ENCODE results near the gene PODXL2. TPM values are rescaled to one million over a fixed set of nuclear protein-coding genes. Genes with fewer than 3 reads are reported as not detected.

The PODXL2 gene
- total and polyA plus RNA-seq, 2 of the 8 experiments (the other 6 are each of a cell fraction or from before 2014, with no cell fraction given), result 27.6 to 31.6 TPM

DNA sequence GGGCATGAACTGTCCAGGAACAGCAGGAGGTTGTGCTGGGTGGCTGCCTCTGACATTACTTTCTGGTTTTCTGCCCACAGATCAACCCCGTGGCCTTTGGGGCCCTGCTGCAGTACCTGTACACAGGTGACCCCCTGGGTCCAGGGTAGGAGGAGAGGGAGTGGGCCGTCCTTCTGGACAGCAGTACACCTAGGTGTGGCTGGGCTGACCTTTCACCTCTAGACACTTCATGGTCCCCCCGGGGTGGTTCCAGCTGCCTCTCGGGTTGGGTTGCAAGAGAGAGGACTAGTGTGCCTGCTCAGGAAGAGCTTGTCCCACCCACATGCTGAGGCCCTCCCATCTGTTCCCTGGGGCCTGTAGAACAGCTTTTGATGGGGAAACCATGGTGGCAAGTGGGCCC lies 47.5 kb downstream of the PODXL2 start:
- no peak overlapping the region for H2AFZ ChIP-seq (ENCODE audit: low read length)
- H2BK12ac ChIP-seq (ENCODE audit: low read depth, low read length), result no peak overlapping the region
- H3K23ac ChIP-seq (ENCODE audit: insufficient read length), result no peak overlapping the region
- H3K56ac ChIP-seq (replicated peaks; ENCODE audit: insufficient read length, low read depth, low read length), result no peak overlapping the region
- no peak overlapping the region for H4K5ac ChIP-seq (ENCODE audit: insufficient read length, low read depth, low read length)
- no peak overlapping the region for H3K4me3 ChIP-seq (ENCODE audit: extremely low read depth in 1 of 4, insufficient read depth in 2 of 4, low read depth in 3 of 4, low read length in 4 of 4)
- no peak overlapping the region for H4K91ac ChIP-seq (replicated peaks; ENCODE audit: insufficient read length, low read length)
- no peak overlapping the region for H3K18ac ChIP-seq (ENCODE audit: extremely low read depth, low read length)
- POLR2A ChIA-PET (ENCODE audit: partially characterized antibody), result interaction anchor here (1.4 kb wide), 1 partner anchor 78 kb away, joined by 5 read pairs; the partner anchor contains the start of gene MCM2
- H3K9ac ChIP-seq (replicated peaks in 1 of 4; ENCODE audit: extremely low read depth in 1 of 4, low read depth in 3 of 4, low read length in 3 of 4), result no peak overlapping the region
- DNase-seq (ENCODE audit: low read depth in 1 of 2, low spot score in 2 of 2), result peak in 1 of 2 experiments; percentile 38
- TF ChIP-seq CHD2 (IDR thresholded peaks at IDR 0.05; ENCODE audit: low read length) (no peak), ZNF274 (IDR thresholded peaks at IDR 0.05; ENCODE audit: borderline replicate concordance, extremely low read depth, low read length) (no peak), TAF7 (optimal IDR thresholded peaks at IDR 0.05; ENCODE audit: borderline replicate concordance, low read depth, low read length) (no peak), KDM1A (IDR thresholded peaks at IDR 0.05; ENCODE audit: borderline replicate concordance, low read length) (no peak), SIN3A (conservative IDR thresholded peaks at IDR 0.05 in 1 of 2, IDR thresholded peaks at IDR 0.05 in 1 of 2; ENCODE audit: low read depth in 1 of 2, low read length in 2 of 2) (no peak)
- no peak overlapping the region for H2BK20ac ChIP-seq (ENCODE audit: low read length)
- H3K4ac ChIP-seq (replicated peaks; ENCODE audit: insufficient read length, low read depth, low read length), result no peak overlapping the region
- H3K79me2 ChIP-seq (ENCODE audit: control insufficient read depth in 1 of 2, insufficient read depth in 2 of 2, low read length in 2 of 2), result no peaks in the 10 kb centered on the region
- H2AK5ac ChIP-seq (ENCODE audit: low read depth, low read length), result no peak overlapping the region
- H3K27me3 ChIP-seq (replicated peaks in 1 of 4; ENCODE audit: control insufficient read depth in 3 of 4, extremely low read depth in 1 of 4, insufficient read depth in 3 of 4, low read length in 3 of 4), result no peaks in the 10 kb centered on the region; a peak in 2 of 7 replicates
- H3K4me1 ChIP-seq (replicated peaks in 1 of 4; ENCODE audit: control insufficient read depth in 3 of 4, insufficient read depth in 4 of 4, low read length in 3 of 4), result peaks cover 0 to 14% (median 10%) of the 10 kb centered on the region in 4 experiments; a peak in 6 of 7 replicates
- no peak overlapping the region for H3K14ac ChIP-seq (ENCODE audit: insufficient read length)
- no peak overlapping the region for H4K8ac ChIP-seq (ENCODE audit: extremely low read depth, insufficient read depth, low read length)
- peaks cover 12% of the 10 kb centered on the region; the same call in 1 of the 2 replicates for H3K23me2 ChIP-seq (ENCODE audit: low read depth, low read length)
- H3K27ac ChIP-seq (ENCODE audit: low read depth, low read length), result no peak overlapping the region
- CTCF ChIA-PET (ENCODE audit: partially characterized antibody), result interaction anchor here (0.6 to 9.6 kb wide), 3 partner anchors 16 to 155 kb away, joined by 3 to 172 read pairs (median 3); no protein-coding TSS in a partner anchor
- H4K20me1 ChIP-seq (replicated peaks in 1 of 2; ENCODE audit: control insufficient read depth in 1 of 2, insufficient read depth in 2 of 2, low read length in 2 of 2), result peaks cover 0 to 2% of the 10 kb centered on the region in 2 experiments
- H2BK5ac ChIP-seq (ENCODE audit: low read depth, low read length), result no peak overlapping the region
- no peaks in the 10 kb centered on the region for H3K79me1 ChIP-seq (ENCODE audit: low read depth, low read length)
- no peaks in the 10 kb centered on the region for H3K36me3 ChIP-seq (ENCODE audit: control insufficient read depth in 2 of 4, insufficient read depth in 4 of 4, low read length in 3 of 4)
- WGBS, 2 experiments (ENCODE audit: extremely low coverage in 1 of 2, insufficient coverage in 1 of 2, insufficient read length in 1 of 2, insufficient replicate concordance in 2 of 2, low coverage in 1 of 2, low lambda C conversion rate in 2 of 2, missing lambda C conversion rate in 1 of 2), result 80% methylated on average over 4 of the region's 4 CpGs; no CpG with 5 or more reads in 1 of the 2 experiments
- FAIRE-seq, result no peak
- no peak overlapping the region for H2BK120ac ChIP-seq (replicated peaks; ENCODE audit: low read depth, low read length)
- H3K9me3 ChIP-seq (ENCODE audit: insufficient read depth in 2 of 2, low read depth in 1 of 2, low read length in 1 of 2), result no peaks in the 10 kb centered on the region
- H2BK15ac ChIP-seq (ENCODE audit: low read length), result no peak overlapping the region
- H3K4me2 ChIP-seq (ENCODE audit: insufficient read depth in 1 of 2, low read depth in 2 of 2, low read length in 2 of 2), result no peak overlapping the region

All from H1 (cell line).